Vagina (tissue), 2 donors: ENCODE measurements around the gene TMEM220.
"Not testable (repeated sequence)": the region's sequence is repeated elsewhere in the genome, so short reads cannot be mapped to it uniquely, and the experiment has no call there.

Experiments
- POLR2A ChIP-seq, 2 donors: fragments of 450-650 bp; IDR thresholded peaks; one replicate each; pipeline ENCODE4 v1.6.1; 2017; ENCODE audit warnings: antibody characterized with exemption in 2 of 2, mild to moderate bottlenecking in 2 of 2, moderate library complexity in 2 of 2
- POLR2AphosphoS5 ChIP-seq, 2 donors: sonication (generic); formaldehyde crosslinking; IDR thresholded peaks; one replicate each; pipeline ENCODE4 v1.9.0; 2017; ENCODE audit warnings: antibody characterized with exemption in 2 of 2, mild to moderate bottlenecking in 2 of 2, low read depth in 1 of 2; ENCODE audit not compliant: insufficient read depth in 1 of 2

GRCh38 chr17:10695875-10696407 is 33.9 kb downstream of the TMEM220 start:
- TF ChIP-seq POLR2A (IDR thresholded peaks at IDR 0.05); POLR2AphosphoS5 (IDR thresholded peaks at IDR 0.05; ENCODE audit: insufficient read depth in 1 of 2, low read depth in 1 of 2): not testable (repeated sequence)
